ENCODE results near the gene TRAF3. TPM values are rescaled to one million over a fixed set of nuclear protein-coding genes. Genes with fewer than 3 reads are reported as not detected.

The TRAF3 gene
- total RNA-seq, 1 donor from 2014 or later, result 25.8 TPM

- H3K4me1 Mint-ChIP-seq, result no peaks in the 10 kb centered on the region
- no peak overlapping the region for H3K4me3 Mint-ChIP-seq
- H3K27me3 Mint-ChIP-seq (ENCODE audit: low read depth), result no peaks in the 10 kb centered on the region
- no peak for DNase-seq (ENCODE audit: low read depth, low spot score)
- TF ChIP-seq CTCF (conservative IDR thresholded peaks at IDR 0.05), result no peak
- peak overlapping the region; percentile 67 for H3K27ac Mint-ChIP-seq (ENCODE audit: unreplicated experiment)
- no peaks in the 10 kb centered on the region for H3K36me3 Mint-ChIP-seq (ENCODE audit: low read depth)
- H3K9me3 Mint-ChIP-seq, result no peaks in the 10 kb centered on the region
Measured at GRCh38 chr14:102731871-102732800, 45.1 kb upstream of the TRAF3 start.

GRCh38 chr14:102732924-102733323, 44.3 kb upstream of the TRAF3 start:
- H3K27me3 Mint-ChIP-seq (ENCODE audit: low read depth), result no peaks in the 10 kb centered on the region
- H3K4me1 Mint-ChIP-seq, result no peaks in the 10 kb centered on the region
- H3K36me3 Mint-ChIP-seq (ENCODE audit: low read depth), result peaks cover under 1% of the 10 kb centered on the region

GRCh38 chr14:102733326-102733725, 43.9 kb upstream of the TRAF3 start:
- TF ChIP-seq CTCF (conservative IDR thresholded peaks at IDR 0.05), result no peak
- Mint-ChIP-seq H3K36me3 (ENCODE audit: low read depth) (peaks cover 2% of the 10 kb centered on the region), H3K4me3 (no peak overlapping the region), H3K9me3 (no peaks in the 10 kb centered on the region), H3K27me3 (ENCODE audit: low read depth) (no peaks in the 10 kb centered on the region), H3K27ac (ENCODE audit: unreplicated experiment) (peak overlapping the region; percentile 19), H3K4me1 (no peaks in the 10 kb centered on the region)
- no peak for DNase-seq (ENCODE audit: low read depth, low spot score)

More at GRCh38 chr14:102732924-102733323, 44.3 kb upstream of the TRAF3 start:
- TF ChIP-seq CTCF (conservative IDR thresholded peaks at IDR 0.05), result no peak
- Mint-ChIP-seq H3K27ac (ENCODE audit: unreplicated experiment) (peak overlapping the region; percentile 79), H3K4me3 (no peak overlapping the region), H3K9me3 (no peaks in the 10 kb centered on the region)
- no peak for DNase-seq (ENCODE audit: low read depth, low spot score)

- no peak overlapping the region for H3K27ac Mint-ChIP-seq (ENCODE audit: unreplicated experiment)
- DNase-seq (ENCODE audit: low read depth, low spot score), result no peak
Measured at GRCh38 chr14:102734436-102734835, 42.8 kb upstream of the TRAF3 start.

GRCh38 chr14:102736956-102737355, 40.3 kb upstream of the TRAF3 start:
- no peak overlapping the region for H3K4me3 Mint-ChIP-seq
- H3K9me3 Mint-ChIP-seq, result no peaks in the 10 kb centered on the region
- DNase-seq (ENCODE audit: low read depth, low spot score), result no peak
- no peaks in the 10 kb centered on the region for H3K4me1 Mint-ChIP-seq
- no peak for TF ChIP-seq CTCF (conservative IDR thresholded peaks at IDR 0.05)
- no peaks in the 10 kb centered on the region for H3K27me3 Mint-ChIP-seq (ENCODE audit: low read depth)
- peaks cover 8% of the 10 kb centered on the region for H3K36me3 Mint-ChIP-seq (ENCODE audit: low read depth)
- peak overlapping the region; percentile 57 for H3K27ac Mint-ChIP-seq (ENCODE audit: unreplicated experiment)

More at GRCh38 chr14:102734436-102734835, 42.8 kb upstream of the TRAF3 start:
- H3K36me3 Mint-ChIP-seq (ENCODE audit: low read depth), result peaks cover 2% of the 10 kb centered on the region
- H3K27me3 Mint-ChIP-seq (ENCODE audit: low read depth), result no peaks in the 10 kb centered on the region
- no peaks in the 10 kb centered on the region for H3K9me3 Mint-ChIP-seq
- no peak for TF ChIP-seq CTCF (conservative IDR thresholded peaks at IDR 0.05)
- no peaks in the 10 kb centered on the region for H3K4me1 Mint-ChIP-seq
- H3K4me3 Mint-ChIP-seq, result no peak overlapping the region
